ENCODE data around the gene TRPM1. TPM values are rescaled to one million over a fixed set of nuclear protein-coding genes. Genes with fewer than 3 reads are reported as not detected.

TRPM1 gene
- total RNA-seq, 1 donor from 2014 or later: not detected

DNA sequence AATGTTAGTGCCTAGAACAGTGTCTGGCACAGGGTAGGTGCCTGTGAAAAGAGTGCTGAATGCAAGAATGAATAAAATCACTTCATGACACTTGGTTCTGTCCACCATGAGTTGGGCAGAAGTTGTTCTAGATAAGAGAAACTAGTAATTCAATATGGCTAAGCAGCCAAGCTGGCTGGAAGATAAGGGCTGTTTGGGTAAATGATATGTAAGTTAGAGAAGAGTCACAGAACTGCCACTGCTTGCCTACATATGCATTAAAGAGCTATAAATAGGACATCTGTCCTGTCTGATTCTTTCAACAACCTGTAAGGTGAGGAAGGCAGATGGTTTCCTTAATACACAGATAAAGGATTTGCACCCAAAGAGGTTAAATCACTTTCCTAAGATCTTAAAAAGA, 123.2 kb downstream of the TRPM1 start:
- DNase-seq (ENCODE audit: low spot score): no peak

DNA sequence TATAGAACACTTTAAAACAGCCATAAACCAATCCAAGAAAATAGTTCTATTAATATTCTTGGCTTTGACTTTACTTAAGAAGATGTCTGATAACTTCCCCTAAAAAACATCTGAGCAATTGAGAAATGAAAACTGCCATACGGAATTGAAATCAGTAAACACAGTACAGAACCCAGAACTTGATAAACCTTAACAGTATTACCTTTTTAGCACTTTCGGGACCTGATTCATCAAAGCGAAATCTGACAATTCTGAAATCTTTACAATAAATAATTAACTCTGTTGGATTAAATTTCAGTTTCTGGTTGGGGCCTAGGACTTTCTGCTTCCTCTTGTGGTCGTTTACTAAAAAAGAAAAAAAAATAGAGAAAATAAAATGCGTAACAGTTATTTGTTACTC, 127.4 kb downstream of the TRPM1 start:
- DNase-seq (ENCODE audit: low spot score): no peak

DNA sequence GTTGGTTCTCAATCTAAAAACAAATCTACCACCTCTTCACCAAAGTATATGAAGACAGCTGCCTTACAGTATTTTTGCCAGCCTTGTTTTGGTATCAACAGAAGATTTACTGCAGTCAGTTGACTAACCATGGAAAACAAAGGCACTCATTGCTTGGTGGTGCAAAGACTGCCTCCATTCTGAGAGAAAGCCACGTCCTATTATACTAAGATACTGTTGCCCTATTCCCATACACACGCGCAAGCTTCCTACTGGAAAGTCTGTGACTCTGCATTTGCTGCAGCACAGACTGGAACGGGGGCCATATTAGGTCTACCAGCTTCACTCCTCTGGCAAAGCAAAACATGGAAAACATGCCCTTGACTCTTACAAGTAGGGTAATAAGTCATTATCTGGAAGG, 128.1 kb downstream of the TRPM1 start:
- no peak for DNase-seq (ENCODE audit: low spot score)

DNA sequence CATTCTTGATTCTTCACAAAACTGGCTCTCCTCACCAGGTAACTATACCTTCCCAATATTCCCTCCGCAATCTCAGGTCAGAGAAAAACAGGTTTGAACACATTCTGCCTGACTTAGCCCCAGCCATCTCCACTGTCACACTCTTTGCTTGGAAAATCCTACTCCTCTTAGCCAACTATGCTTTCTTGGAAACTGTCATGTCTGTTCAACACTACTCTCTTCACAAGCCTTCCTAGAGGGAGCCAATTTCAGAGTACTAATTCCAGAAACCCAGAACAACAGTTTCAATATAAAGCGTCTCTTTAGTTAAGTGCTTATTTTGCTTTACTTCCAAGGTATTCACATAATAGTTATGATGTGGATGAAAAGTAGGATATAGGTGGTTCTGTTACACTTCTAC, 131.8 kb downstream of the TRPM1 start:
- DNase-seq (ENCODE audit: low spot score): no peak

DNA sequence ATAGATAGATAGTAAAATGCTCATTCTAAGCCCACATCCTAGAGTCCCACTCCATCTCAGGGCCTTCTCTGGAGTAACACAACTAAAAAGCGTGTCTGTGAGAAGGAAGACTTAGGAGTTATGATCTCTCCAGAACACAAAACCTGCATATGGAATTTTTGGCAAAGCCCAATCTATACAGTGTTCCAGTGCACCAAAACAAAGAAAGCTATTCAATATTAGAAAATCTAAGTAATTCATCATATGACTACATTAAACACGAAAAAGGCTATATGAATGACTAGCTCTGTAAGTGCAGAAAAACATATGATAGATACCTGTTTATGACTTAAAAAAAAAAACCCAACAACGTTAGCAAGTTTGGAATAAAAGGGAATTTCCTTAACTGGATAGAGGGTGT, 137.8 kb downstream of the TRPM1 start:
- no peak for DNase-seq (ENCODE audit: low spot score)

DNA sequence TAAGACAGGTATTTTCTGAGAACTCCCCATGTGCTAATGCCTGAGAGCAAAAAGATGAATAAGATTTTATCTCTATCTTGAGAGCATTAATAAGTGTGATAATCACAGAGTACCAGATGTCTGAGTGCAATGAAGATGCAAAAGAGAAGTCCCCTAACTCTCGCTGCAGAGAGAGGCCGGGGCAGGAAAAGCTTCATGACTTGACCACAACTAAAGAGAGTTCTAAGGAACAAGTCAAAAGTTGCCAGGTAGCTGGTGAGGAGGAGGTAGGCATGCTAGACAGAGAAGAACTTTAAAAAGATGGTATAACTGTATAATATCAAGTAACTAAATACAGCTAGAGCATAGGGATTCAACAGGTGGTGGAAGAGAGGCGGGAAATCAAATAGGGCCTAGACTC, 138.9 kb downstream of the TRPM1 start:
- DNase-seq (ENCODE audit: low spot score): no peak

DNA sequence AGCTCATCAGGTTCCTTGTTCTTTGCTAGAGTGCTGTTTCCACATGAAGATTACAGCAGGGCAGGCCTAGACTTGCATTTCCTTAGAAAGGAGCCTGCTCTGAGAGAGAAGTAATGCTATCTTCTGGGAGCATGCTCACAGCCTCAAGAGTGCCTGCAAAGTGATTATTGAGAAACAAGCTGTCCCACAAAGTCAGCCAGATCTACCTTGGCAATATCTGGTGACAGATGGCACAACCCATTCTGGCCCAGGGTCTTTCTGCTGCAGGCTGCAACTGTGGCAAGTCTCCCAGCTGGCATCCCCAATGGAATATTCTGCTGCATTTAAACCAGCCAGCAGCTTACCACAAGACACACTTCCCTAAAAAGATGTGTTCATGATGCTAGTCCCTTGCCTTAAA, 139.4 kb downstream of the TRPM1 start:
- DNase-seq (ENCODE audit: low spot score): no peak

DNA sequence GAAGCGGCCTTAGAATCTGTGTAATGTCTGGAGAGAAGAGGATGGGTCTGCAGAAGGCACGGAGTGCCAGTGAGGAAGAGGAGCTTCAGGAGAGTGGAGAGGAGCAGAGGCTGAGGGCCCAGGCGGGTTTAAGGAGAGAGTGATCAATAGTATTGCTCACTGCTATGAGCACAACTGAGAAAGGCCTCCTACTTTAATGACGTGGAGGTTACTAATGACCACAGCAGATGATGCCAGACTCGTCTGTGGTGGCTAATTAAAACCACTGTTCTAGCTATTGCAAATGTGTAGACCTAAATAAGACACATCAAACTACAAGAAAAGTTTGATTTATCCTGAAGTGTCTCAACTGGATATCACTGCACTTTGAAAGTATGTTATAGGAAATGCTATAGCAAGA, 143.3 kb downstream of the TRPM1 start:
- DNase-seq (ENCODE audit: low spot score): no peak

DNA sequence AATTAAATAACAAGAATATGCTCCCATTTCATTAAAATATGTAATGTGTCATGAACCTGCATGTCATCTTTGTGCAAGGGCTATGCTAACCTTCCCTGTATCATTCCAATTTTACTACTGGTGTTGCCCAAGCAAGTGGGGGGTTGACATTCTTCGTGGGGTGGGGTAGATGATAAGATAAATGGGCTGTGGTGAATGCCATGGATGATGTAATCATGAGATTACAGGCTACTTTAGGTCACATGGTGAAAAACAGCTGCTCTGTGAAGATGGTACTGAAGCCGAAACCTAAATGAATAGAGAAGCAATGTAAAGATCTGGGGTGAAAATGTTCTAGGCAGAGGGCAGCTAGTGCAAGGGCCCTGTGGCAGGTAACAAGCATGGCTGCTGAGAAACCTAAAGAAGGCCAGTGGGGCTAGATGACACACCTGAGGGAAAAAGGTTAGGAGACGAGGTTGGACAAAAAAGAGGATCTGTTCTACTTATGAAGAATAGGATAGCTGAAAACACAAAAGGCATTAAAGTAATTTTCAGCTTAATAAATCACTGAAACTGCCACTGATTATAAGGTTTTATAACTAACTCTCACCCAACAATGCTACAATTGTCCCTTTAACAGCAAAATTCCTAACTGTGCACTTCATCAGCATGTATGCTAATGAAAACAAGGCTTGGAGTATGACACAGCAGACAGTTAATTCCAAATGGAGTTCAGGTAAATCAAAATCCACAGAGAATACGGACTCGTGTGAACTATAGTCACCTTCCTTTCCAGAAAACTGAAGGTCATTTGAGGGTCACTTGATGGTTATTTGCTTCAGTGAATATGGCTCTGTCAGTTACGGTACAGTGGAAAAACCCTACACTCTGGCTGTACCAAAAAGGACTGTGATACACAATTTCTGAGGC, 145.1 kb downstream of the TRPM1 start:
- DNase-seq (ENCODE audit: low spot score): no peak

DNA sequence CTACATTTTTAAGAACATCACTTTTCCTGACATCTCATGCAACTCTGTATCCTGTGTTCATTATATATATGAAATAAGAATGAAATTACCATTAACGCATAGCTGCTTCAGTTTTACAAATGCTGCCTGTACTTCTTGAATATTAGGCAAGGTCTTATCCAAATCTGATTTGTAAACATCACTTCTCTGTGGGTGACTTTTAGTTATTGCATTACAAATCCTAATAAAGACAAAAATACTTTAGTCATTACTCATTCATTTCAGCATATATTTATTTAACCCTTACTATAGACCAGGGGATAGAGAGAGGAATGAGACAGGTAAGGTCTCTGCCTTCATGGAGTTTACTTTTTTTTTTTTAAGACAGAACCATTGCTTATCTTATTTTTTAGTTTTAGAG, 146.9 kb downstream of the TRPM1 start:
- DNase-seq (ENCODE audit: low spot score): no peak

DNA sequence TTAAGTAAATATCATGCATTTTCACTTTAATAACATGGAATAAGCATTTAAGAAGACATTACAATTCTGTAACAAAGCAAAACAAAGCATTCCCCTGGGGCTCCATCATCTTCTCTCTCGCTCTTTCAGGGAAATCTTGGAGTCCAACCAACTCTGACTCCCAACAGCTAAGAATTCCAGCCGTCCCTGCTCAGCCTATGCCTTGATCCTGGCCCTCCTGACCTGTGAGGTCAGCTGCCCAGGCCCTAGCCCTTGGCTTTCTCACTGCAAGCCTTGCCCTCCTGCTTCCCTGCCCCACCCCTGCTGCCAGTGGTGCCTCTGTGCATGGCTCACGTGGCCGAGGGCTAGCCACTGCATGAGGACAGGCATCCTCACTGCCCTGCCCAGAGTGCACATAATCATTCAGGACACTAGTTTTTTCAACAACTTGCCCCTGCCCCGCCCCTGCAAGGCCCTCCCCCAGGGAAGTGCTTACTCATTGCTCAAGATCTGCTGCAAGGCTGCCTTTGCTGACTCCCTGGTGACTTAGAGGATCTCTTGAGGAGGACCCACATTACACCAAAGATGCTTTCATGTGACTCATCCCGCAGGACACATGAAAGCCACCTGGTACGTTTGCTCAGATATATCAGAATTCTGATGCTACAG, 147.7 kb downstream of the TRPM1 start:
- no peak for DNase-seq (ENCODE audit: low spot score)

DNA sequence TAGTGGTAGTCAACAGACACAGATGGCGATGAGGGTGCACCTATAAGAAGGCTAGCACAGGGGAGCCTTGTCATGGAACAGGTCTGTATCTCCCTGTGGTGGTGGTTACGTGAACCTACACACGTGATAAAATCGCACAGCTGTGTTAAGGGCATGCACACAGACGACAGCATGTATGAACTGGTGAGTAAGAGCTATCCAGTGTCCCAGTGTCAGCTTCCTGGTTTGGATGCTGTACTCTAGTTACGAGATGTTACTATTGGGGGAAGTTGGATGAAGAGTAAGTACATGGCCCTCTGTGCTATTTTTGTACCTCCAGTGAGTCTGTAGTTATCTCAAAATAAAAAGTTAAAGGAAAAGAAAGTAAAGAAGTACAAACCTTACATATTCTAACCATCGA, 148.3 kb downstream of the TRPM1 start:
- DNase-seq (ENCODE audit: low spot score): no peak

Other genes with a start within 250 kb of the TRPM1 start
- 27.8 TPM for gene FAN1, start 197.8 kb downstream of the TRPM1 start, total RNA-seq
- 38.9 TPM for gene MTMR10, start 110.1 kb downstream of the TRPM1 start, total RNA-seq
- gene KLF13, start 225.1 kb upstream of the TRPM1 start, total RNA-seq: 77.5 TPM

Data from ureter (tissue), 1 donor.